Measurements from ENCODE around the gene CAPZA1. TPM values are rescaled to one million over a fixed set of nuclear protein-coding genes. Genes with fewer than 3 reads are reported as not detected.
A peak's percentile ranks its signal among the peaks of the same experiment; 100 is the strongest.

The CAPZA1 gene
- total RNA-seq, 1 donor from 2014 or later, result 171 TPM

GRCh38 chr1:112576240-112576639, 43.4 kb upstream of the CAPZA1 start:
- Mint-ChIP-seq H3K4me3 (ENCODE audit: unreplicated experiment) (no peak overlapping the region), H3K9me3 (ENCODE audit: unreplicated experiment) (peaks cover 5% of the 10 kb centered on the region), H3K36me3 (ENCODE audit: low read depth, unreplicated experiment) (peaks cover 24% of the 10 kb centered on the region), H3K27me3 (ENCODE audit: low read depth, unreplicated experiment) (no peaks in the 10 kb centered on the region), H3K4me1 (ENCODE audit: low read depth, unreplicated experiment) (peaks cover 10% of the 10 kb centered on the region), H3K27ac (ENCODE audit: unreplicated experiment) (peak overlapping the region; percentile 86)
- Histone ChIP-seq H4K20me1 (ENCODE audit: insufficient read depth, low read length) (no peaks in the 10 kb centered on the region), H3K27me3 (ENCODE audit: insufficient read depth, low read length) (no peaks in the 10 kb centered on the region), H2AFZ (ENCODE audit: low read depth, low read length) (no peak overlapping the region), H3K4me3 (ENCODE audit: insufficient read depth, low read depth, low read length) (no peak overlapping the region), H3K4me1 (ENCODE audit: insufficient read depth, low read length) (peaks cover 7% of the 10 kb centered on the region), H3K9me3 (ENCODE audit: insufficient read depth, low read depth, low read length) (no peaks in the 10 kb centered on the region), H3K36me3 (ENCODE audit: insufficient read depth, low read length) (peaks cover 11% of the 10 kb centered on the region), H3K9ac (ENCODE audit: low read length) (no peak overlapping the region), H3K27ac (ENCODE audit: low read depth, low read length) (no peak overlapping the region), H3K79me2 (ENCODE audit: insufficient read depth, low read length) (no peaks in the 10 kb centered on the region), H3K4me2 (ENCODE audit: low read length) (no peak overlapping the region)
- DNase-seq (ENCODE audit: low read depth) (no peak), FAIRE-seq (no peak)
- TF ChIP-seq EZH2 (IDR thresholded peaks at IDR 0.05; ENCODE audit: insufficient read depth, low read length) (no peak), CTCF (IDR thresholded peaks at IDR 0.05; ENCODE audit: insufficient read depth, low read depth, low read length) (no peak)

- Histone ChIP-seq H3K27ac (ENCODE audit: low read depth, low read length) (no peak overlapping the region), H2AFZ (ENCODE audit: low read depth, low read length) (no peak overlapping the region), H3K4me3 (ENCODE audit: insufficient read depth, low read depth, low read length) (no peak overlapping the region), H3K36me3 (ENCODE audit: insufficient read depth, low read length) (peaks cover 11% of the 10 kb centered on the region), H3K9me3 (ENCODE audit: insufficient read depth, low read depth, low read length) (no peaks in the 10 kb centered on the region), H3K4me2 (ENCODE audit: low read length) (no peak overlapping the region), H4K20me1 (ENCODE audit: insufficient read depth, low read length) (no peaks in the 10 kb centered on the region), H3K9ac (ENCODE audit: low read length) (no peak overlapping the region), H3K27me3 (ENCODE audit: insufficient read depth, low read length) (no peaks in the 10 kb centered on the region), H3K79me2 (ENCODE audit: insufficient read depth, low read length) (no peaks in the 10 kb centered on the region), H3K4me1 (ENCODE audit: insufficient read depth, low read length) (peaks cover 7% of the 10 kb centered on the region)
- Mint-ChIP-seq H3K4me1 (ENCODE audit: low read depth, unreplicated experiment) (peaks cover 10% of the 10 kb centered on the region), H3K9me3 (ENCODE audit: unreplicated experiment) (peaks cover 3% of the 10 kb centered on the region), H3K27ac (ENCODE audit: unreplicated experiment) (no peak overlapping the region), H3K4me3 (ENCODE audit: unreplicated experiment) (no peak overlapping the region), H3K36me3 (ENCODE audit: low read depth, unreplicated experiment) (peaks cover 16% of the 10 kb centered on the region), H3K27me3 (ENCODE audit: low read depth, unreplicated experiment) (no peaks in the 10 kb centered on the region)
- FAIRE-seq, result no peak
- TF ChIP-seq EZH2 (IDR thresholded peaks at IDR 0.05; ENCODE audit: insufficient read depth, low read length), result no peak
- TF ChIP-seq CTCF (IDR thresholded peaks at IDR 0.05; ENCODE audit: insufficient read depth, low read depth, low read length), result no peak
- DNase-seq (ENCODE audit: low read depth), result no peak
These were observed 39.7 kb upstream of the CAPZA1 start for GRCh38 chr1:112579801-112580510.

DNA sequence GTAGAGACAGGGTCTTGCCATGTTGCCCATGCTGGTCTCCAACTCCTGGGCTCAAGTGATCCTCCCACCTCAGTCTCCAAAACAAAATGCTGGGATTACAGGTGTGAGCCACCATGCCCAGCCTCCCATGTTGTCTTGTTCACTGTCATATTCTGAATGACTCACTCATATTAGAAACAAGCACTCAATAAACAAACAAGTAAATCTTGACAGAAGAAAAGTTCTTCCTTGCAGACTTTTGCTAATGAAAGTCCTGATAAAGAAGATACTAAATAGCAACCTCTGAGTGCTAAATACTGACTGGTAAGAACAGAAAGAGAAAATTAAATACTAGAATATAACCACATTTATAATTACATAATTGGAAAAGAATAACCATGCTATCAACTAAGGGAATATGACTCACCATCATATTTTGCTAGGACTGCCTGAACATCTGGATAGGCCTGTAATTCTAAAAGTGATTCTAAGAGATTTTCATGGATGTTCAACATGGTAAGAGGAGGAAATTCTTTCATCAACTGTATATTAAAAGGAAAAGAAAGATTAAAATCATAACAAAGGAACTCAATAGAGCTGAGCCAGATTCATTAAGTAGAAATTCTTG, 37.9 kb upstream of the CAPZA1 start:
- Histone ChIP-seq H3K4me2 (ENCODE audit: low read length) (no peak overlapping the region), H3K4me1 (ENCODE audit: insufficient read depth, low read length) (no peaks in the 10 kb centered on the region), H3K9me3 (ENCODE audit: insufficient read depth, low read depth, low read length) (no peaks in the 10 kb centered on the region), H3K79me2 (ENCODE audit: insufficient read depth, low read length) (no peaks in the 10 kb centered on the region), H3K9ac (ENCODE audit: low read length) (no peak overlapping the region), H3K4me3 (ENCODE audit: insufficient read depth, low read depth, low read length) (no peak overlapping the region), H3K27ac (ENCODE audit: low read depth, low read length) (no peak overlapping the region), H2AFZ (ENCODE audit: low read depth, low read length) (no peak overlapping the region), H3K27me3 (ENCODE audit: insufficient read depth, low read length) (no peaks in the 10 kb centered on the region), H3K36me3 (ENCODE audit: insufficient read depth, low read length) (peaks cover 11% of the 10 kb centered on the region), H4K20me1 (ENCODE audit: insufficient read depth, low read length) (no peaks in the 10 kb centered on the region)
- Mint-ChIP-seq H3K27me3 (ENCODE audit: low read depth, unreplicated experiment) (no peaks in the 10 kb centered on the region), H3K36me3 (ENCODE audit: low read depth, unreplicated experiment) (peaks cover 12% of the 10 kb centered on the region), H3K9me3 (ENCODE audit: unreplicated experiment) (no peaks in the 10 kb centered on the region), H3K27ac (ENCODE audit: unreplicated experiment) (no peak overlapping the region), H3K4me1 (ENCODE audit: low read depth, unreplicated experiment) (no peaks in the 10 kb centered on the region), H3K4me3 (ENCODE audit: unreplicated experiment) (no peak overlapping the region)
- no peak for FAIRE-seq
- TF ChIP-seq CTCF (IDR thresholded peaks at IDR 0.05; ENCODE audit: insufficient read depth, low read depth, low read length), result no peak
- DNase-seq (ENCODE audit: low read depth), result no peak
